NCI-H1105 (cell line): ENCODE measurements around the gene PIGZ.

ENCODE experiments used
- DNase-seq: peaks from one replicate; lab custom pipeline; 2025; lab: John Stamatoyannopoulos, UW

PIGZ gene, protein sequence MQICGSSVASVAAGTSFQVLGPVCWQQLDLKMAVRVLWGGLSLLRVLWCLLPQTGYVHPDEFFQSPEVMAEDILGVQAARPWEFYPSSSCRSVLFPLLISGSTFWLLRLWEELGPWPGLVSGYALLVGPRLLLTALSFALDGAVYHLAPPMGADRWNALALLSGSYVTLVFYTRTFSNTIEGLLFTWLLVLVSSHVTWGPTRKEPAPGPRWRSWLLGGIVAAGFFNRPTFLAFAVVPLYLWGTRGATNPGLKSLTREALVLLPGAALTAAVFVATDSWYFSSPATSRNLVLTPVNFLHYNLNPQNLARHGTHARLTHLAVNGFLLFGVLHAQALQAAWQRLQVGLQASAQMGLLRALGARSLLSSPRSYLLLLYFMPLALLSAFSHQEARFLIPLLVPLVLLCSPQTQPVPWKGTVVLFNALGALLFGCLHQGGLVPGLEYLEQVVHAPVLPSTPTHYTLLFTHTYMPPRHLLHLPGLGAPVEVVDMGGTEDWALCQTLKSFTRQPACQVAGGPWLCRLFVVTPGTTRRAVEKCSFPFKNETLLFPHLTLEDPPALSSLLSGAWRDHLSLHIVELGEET

DNA sequence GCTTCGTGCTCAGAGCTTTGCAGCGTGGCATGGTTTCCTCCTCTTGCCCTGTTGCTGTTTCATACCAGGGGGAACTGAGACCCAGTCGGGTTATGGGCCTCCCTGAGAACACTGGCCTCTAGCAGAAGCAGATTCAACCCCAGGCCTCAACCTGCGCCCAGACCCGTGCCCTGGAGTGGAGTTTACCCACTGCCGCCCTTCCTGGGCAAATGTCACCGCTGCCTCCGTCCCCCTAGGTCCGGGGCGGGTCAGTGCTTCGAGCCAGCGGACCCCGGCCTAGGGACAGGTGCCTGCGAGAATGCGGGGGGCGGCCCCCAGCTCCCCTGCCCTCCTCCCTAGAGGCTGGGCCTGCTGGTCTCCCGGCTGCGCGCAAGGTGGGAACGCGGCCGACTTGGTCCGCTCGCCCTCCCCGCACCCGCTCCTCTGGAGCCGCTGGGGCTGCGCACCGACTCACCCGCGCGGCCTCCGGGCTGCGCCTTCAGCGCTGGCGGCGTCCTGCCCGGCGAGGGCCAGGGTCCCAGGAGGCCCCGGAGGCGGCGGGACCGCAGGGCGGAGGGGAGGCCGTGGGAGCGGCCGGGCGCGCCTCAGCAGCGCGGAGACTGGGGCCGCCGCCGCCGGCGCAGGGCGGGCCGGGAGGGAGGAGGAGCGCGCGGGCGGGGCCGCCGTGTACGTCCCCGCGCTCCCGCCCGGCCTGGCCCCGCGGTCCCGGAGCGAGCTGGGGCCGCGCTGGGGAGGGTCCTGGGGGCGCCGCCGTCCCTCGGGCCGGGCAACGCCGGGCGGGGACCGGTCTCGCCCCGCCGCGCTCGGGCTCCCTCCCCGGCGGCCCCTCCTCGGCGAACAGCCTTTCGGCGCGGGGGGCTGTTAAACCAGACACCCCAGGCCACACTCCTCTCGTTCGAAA is at the start of gene PIGZ:
PIGZ (minus strand) TSS at position 601 of the 901 bp plus-strand sequence. CDS start 16,802 bp downstream, outside the sequence.
- DNase-seq, result peak; percentile 15

DNA sequence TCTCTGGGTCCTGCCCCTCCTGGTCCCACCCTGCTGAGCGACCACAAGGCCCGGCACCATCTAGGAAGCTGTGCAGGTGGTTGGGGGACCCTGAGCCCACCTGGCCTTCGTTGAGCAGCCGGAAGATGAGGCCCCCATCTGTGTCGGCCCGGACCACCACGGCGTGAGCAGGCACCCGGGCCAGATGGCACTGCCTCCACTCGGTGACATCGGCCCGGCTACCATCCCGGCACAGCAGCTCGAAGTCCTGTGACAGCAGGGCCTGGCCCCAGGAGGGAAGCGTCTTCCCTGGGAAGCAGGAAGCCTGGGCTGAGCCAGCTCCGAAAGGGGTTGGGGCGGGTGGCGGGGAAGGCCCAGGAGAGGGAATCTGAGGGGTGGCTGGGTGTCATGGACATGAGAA is 48.4 kb upstream of the PIGZ start:
- no peak for DNase-seq

DNA sequence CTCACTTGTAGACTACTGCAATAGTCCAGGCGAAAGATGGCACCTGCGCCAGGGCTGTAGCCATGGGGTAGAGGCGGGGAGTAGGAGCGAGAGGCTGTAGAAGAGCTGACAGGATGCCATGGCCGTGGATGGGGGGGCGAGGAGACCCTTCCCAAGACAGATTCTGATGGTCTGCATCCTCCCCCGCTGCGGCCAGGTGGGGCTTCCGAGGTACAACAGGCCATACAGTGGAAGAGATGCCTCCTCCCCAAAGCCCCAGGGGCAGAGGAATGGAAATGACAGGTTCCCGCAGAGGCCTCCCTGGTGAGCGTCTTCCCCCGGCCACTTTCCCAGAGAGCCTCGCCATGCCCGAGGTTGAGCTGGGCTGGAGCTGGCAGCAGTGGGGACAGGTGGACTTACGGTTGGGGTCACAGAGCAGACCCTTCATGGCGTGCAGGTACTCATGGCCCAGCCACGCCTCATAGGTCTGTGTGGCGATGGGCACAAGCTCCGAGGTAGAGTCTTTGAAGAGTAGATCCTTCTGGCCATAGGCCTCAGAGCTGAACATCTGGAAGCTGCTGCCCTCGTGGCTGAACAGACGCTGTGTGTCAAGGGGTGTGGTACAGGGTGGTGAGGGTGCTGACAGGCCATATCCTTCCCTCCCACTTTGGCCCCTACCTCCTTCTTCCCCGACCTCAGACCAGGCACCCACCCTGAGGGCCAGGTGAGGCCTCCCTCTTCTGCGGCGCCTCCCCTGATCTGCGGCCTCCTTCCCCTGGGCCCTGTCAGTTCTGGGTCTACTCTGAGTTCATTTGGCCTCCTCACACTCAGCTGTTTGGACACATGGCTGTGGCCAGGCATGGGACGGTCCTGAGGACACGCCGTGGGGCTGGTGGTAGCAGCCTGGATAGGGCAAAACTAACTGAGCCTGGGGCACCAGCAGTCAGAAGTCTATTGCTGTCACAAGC is 47.4 kb upstream of the PIGZ start:
- no peak for DNase-seq

DNA sequence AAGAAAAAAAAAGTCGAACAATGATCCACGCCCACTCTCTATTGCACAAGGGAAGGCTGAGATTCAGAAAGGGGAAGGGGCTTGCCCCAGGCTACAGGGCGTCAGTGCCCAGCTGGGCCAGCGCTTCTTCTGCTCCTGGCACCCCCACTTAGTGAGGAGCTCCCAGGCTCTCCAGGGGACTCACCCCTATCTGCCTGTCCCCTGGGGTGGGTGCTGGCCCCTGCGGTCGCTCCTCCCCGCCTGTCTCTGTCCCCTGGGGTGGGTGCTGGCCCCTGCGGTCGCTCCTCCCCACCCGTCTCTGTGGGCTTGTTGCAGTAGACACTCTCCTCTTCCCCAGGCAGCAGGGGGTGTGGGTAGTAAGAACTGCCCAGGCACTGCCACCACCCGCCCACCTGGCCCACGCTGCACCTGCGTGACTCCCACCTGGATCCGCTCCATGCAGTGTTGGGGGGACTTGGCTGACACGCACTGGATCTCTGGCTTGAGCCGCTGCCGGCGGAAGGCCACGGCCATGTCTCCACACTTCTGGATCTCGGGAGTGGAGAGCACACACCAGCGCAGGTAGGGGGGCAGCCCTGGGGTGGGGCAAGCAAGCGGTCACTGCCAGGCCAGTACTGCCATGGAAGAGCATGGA is 46.4 kb upstream of the PIGZ start:
- DNase-seq, result no peak

DNA sequence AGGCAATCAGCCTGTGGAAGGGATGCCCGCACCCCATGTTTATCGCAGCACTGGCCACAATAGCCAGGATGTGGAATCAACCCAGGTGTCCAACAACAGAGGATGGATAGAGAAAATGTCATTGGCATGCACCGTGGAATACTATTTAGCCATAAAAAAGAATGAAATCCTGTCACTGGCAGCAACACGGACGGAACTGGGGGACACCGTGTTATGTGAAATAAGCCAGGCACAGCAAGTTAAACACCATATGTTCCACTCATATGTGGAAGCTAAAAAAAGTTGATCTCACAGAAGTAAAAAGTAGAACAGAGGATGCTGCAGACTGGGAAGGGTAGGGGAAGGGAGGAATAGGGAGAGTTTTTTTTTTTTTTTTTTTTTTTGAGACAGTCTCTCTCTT is 45.4 kb upstream of the PIGZ start:
- DNase-seq, result no peak

DNA sequence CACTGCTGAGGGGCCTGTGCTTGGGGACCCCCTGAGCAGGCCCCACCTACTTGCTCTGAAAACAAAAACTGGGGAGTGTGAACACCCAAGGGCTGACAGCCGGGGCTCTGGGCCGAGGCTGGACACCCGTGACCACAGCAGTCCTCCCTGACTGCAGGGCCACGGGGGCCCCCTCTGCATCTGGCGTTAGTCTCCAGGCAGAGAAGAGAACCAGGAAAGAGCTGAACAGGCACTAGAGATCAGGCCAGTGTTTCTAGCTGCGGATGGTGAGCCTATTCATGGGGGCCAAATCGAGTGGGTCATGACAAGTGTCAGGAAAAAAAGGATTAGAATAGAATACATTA is 43.9 kb upstream of the PIGZ start:
- DNase-seq, result no peak

DNA sequence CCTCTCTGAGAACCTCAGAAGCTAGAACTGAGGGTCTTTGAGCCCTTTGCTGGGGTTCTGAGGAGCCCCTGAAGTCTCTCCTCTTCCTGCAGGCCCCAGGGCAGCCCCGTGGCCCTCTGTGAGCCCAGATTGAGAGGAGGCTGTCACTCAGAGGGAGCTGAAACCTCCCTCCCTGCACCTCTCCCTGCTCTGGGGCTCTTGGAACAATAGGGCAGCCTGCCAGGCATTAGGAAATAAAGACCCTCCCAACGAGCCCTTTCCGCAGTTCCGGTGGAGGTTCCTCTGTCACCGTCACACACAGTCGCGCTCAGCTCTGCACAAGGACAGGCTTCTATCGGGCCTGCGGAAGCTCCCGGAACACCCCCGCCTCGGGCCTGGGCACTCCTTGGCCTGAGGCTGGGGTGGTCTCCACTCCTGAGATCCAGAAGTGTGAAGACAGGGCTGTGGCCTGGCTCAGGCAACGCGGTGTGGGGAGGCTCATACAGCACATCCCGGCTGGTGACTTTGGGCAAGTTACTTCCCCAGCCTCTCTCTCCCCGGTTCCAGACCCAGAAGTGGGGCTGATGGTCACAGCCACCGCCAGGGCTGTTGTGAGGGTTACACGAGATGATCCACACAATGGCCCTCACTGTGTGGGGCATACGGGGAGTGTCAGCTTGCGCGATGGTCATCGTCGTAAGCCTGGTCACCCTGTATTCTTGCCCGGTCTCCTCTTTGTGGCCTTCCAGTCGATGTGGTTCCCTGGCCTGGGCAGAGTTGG is 43.3 kb upstream of the PIGZ start:
- DNase-seq, result no peak

DNA sequence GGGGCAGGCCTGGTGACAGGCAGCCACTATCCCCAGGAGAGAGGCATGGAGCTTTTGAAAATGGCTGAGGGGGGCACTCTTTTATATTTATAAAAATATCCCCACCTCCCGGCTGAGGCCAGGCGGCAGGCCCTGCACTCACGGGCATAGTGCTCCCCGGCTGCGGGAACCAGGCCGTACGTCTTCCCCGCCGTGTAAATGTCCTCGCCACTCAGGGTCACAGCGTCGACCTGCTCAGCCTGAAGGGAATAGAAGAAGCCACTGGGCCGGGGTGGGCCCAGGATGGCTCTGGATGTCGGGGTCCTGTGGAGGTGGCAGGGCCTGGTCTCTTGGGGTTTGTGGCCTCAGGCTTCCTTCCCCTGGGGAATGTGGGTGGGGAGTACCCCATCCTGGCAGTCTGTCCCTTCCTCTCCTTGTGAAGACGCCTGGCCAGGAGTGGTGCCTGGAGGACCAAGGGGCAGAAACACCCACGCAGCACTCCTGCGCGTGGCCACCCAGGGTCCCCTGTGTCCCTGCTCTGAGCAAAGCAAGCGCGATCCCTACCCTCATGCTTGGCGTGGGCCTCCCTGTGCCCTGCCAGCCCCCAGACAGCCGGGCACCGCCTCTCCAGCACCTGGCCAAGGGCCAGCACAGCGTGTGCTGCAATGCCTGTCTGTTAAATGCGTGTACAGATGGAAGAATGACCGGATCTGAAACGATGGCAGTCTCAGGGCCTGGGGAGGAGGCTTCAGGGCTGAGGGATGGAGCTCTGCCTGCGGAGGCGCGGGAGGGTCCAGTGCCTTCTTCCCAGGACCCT is 42.1 kb upstream of the PIGZ start:
- DNase-seq, result no peak

DNA sequence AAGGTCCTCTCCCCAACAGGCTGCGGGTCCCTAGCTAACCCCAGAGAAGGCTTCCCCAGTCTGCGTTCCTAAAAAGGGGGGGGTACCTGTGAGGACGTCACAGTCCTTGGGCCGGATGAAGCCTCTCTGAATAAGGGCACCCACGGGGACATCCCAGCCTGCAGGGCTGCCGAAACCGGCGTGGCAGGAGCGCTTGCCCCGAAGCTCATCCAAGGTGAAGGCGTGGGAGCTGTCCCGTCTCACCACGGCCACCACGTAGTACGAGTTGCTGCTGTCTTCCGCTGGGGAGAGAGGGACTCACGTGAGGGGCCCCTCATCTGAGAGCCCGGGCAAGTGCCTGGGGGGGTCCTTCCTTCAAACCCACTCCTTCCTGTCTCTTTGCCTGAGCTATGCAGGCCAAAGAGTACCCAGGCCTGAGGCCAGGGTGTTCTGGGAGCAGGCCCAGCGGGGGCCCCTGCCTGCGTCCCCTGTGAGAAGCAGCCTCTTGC is 40.9 kb upstream of the PIGZ start:
- no peak for DNase-seq

DNA sequence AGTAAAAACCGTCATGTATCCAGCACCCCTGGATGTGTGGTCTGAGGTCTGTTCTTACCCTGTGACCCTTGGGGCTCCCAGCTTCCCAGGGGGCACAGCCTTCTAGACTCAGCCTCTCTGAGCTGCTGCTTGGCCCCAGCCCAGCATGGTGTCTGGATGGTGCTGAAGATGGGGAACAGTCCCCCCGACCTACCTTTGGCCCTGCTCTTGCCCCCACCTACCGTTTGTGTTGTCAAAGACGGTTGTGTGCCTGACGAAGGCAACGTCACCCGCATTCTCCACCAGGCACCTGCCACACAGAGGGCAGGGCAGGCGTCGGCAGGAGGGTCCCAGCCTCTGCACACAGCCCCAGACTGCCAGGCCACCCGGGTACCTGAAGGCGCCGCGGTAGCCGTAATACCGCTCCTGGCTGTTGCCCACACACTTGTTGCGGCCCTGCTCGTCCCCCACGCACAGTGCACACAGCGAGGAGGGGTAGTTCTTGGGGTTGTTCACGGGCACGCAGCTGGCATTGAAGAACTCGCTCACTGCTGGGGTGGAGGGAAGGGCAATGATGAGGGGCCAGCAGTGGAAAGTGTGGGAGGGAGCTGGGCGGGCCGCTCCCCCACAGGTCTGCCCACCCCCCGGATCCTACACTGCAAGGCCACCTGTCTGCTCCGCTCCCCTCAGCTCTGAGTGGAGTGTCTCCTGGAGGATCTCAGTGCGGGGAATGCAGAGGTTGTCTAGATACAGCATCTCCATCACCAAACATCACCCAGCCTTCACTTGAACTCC is 40.0 kb upstream of the PIGZ start:
- DNase-seq, result no peak

DNA sequence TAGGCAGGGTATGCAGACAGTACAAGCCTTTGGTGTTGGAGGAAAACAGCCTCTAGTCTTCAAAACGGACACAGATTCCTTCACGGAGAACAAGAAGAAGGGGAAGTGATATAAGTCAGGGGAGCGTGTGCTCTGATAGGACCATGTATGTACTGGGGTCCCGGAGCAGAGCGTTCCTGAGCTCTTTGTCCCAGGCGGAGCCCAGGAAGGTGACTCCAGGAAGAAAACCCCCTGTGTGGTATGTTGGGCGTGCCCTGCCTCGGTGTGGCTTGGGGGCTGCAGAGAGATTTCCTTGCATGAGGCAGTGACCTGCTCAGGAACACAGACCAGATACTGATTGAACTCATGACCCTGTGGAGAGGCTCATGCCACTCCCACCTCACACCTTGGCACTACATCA is 39.3 kb upstream of the PIGZ start:
- DNase-seq, result no peak

DNA sequence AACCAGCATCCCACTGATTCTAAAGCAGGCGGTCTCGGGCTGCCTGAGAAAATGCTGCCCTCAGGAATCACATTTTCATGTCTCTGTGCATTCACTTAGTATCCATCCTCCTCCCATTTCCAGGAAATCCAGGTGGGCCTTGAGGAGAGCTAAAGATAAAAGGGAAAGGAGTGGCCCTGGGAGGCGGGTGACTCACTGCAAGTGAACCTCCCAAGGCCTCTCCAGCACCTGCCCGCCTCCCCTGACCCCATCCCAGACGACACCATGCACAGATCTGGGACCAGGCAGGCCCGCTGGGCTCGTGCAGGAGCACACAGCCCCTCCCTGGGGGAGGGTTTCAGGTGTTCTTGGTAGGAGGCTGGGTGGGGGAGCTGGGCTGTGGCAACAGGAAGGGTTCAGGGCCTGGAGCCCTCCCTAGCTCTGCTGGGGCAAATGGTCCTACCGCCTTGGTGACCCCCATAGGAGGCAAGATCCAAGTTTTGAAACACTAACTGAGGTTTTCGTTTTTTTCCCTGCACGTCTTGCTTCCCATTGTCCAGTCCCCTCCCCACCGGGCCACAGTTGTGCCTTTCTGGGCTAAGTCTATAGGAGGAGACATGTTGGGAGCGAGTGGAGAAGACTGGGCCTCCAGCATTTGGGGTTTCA is 38.8 kb upstream of the PIGZ start:
- DNase-seq, result no peak

DNA sequence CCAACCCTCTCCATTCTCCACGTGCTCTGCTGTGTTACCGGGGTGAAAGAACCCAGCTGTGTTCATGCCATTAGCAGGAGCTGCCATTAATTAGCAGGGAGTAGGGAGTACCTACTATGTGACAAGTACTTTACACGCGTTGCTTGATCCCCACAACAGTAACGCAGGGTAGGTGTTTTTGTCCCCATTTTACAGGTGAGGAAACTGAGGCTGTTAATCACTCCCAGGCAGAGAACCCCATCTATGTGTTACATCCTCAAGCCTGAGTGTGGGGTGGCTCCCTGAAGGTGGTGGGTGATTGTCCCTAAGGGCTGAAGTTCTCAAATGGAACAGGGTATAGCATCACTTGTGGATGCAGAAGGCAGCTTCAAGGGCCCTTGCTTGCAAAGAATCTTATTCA is 38.2 kb upstream of the PIGZ start:
- DNase-seq, result no peak

DNA sequence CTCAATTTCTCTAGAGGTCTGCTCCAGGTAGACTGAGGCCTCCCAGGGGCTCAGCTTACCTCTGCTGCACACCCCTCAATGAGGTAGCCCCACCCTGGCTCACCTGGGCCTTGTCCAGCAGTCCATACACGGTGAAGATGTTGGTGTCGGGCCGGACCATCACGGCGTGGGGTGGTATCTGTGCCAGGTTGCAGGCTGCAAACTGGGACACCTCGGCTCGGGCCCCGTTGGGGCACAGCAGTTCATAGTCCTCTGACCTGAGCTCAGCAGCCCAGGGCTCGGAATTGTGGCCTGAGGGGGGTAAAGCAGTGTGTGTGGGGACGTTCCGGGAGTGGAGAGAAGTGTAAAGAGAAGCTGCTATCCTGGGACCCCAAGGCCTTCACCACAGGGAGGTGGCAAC is 37.8 kb upstream of the PIGZ start:
- DNase-seq, result no peak

DNA sequence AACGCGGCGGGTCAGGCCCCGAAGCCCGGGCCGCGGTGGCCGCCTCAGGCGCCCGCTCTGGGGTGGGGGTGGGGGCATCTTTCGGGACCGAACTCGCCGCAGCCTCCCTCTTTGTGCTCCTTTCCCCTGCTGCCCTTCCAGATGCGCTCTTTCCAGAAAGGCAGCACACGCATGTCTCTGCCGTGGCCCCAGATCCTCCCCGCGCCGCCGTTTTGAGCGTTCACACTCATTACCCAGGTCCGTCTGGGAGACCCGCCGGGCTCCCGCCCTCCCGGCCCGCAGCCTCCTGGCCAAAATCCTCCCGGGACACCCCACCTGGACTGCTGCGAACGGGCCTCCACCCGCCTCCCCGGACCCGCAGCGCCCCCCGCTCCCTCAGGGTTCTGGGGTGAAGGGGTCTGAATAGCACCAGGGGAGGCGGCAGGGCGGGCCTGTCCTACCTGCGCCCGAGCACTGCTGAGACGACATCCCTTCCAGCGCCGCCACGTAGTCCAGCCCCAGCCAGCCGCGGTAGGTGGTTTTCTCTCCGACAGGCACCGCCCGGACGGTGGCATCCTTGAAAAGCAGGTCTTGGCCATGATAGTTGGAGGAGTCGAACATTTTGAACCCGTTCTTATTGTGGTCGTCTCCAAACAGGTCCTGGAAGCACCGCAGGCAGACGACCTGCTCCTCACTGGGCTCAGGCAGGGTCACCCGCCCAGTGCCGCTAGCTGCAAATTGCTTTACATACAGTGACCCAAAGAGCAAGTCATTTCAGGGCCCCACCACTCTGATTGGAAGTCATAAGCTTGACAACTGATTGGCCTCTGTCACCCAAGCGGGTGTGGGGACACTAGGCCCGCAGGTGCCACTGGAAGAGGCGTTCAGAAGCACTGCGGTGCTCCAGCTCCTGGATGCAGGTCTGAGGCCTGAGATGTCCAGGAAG is 35.1 kb upstream of the PIGZ start:
- no peak for DNase-seq

DNA sequence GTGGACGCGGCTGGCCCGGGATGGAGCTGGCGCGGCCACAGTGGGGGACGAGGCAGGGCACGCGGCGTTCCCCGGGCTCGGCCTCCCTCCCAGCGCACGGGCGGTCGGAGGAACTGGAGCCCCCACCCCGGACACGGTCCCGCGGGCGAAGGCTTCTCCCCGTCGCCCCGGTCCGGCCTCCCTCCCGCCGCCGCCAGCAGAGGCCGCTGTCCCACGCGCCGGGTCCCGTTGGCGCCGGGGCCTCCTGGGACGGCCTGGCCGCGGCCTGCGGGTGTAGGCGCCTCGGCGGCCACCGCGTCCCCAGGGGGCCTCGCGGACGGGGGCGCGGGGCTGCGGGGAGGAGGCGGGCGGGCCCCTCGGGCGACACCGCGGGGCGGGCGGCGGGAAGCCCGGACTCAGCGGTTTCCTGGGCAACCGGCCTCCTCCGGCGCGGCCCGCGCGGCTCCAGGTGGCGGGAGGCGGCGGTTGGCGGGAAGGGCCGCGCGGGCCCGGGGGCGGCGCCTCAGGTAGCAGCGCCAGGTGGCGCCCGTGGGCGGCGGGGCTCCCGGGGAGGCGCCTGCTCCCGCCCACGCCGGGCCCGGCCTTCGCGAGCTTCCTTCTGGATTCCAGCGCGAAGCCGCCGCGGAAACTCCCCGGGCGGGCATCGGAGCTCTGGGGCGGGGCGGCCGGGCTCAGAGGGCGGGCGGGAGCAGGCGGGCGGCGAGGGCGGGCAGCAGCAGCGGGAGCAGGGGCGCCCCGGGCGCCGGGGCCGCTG is 34.2 kb upstream of the PIGZ start:
- no peak for DNase-seq
